K562 (cell line): ENCODE measurements around the gene ZNF74. TPM values are rescaled to one million over a fixed set of nuclear protein-coding genes. Genes with fewer than 3 reads are reported as not detected.

Source experiments
- ATAC-seq: fragments of 200-7000 bp; cut with Tn5 transposase; 3 replicates; pipeline ENCODE4 v1.9.1; 2020; ENCODE audit warnings: moderate library complexity
- BruUV-seq: library from RNA; stranded (reverse); fragments of 400-500 nt; replicated peaks from 2 replicates; lab custom pipeline; 2021; lab: Mats Ljungman, UMichigan
- CTCF ChIA-PET: fragments of 300-600 bp; formaldehyde crosslinking; extraction: SDS; loops from one replicate; lab custom pipeline; 2021; ENCODE audit warnings: low intra/inter-chr PET ratio; lab: Yijun Ruan, JAX
- POLR2A ChIA-PET: fragments of 300-600, 350-650 bp; sonication (Branson Sonifier 250); formaldehyde crosslinking; extraction: SDS; loops from one replicate; lab custom pipeline; 2021; ENCODE audit warnings: antibody characterized with exemption, inconsistent platforms; lab: Yijun Ruan, JAX
- DNase-seq, 4 experiments: peaks; one replicate each; pipeline versions ENCODE4 v3.0.0 to v3.0.0-alpha.2; 2011 to 2018; ENCODE audit warnings: low spot score in 3 of 4, mixed read lengths in 3 of 4; ENCODE audit errors: extremely low read depth in 1 of 4
- FAIRE-seq: peaks from 2 replicates; lab custom pipeline; 2011; peaks lifted over from hg19 to GRCh38; lab: Jason Lieb, UNC
- H2AFZ ChIP-seq: 2 replicates; pipeline ENCODE4 v1.6.0; 2011; ENCODE audit warnings: low read depth, low read length, control low read depth, inconsistent platforms
- H3K27ac ChIP-seq: fragments of 200-600 bp; 3 replicates; pipeline ENCODE4 v1.8.0; 2011; ENCODE audit warnings: low read depth, mild to moderate bottlenecking, control low read depth, inconsistent platforms, low read length, moderate library complexity, mixed read lengths; ENCODE audit errors: extremely low read depth
- H3K27me3 ChIP-seq, 2 experiments: fragments of 300-600 bp in 1 of 2; 2 replicates in 1 of 2; 3 replicates in 1 of 2; pipeline versions ENCODE4 v1.6.0 to v1.8.0; 2011; ENCODE audit warnings: inconsistent platforms in 2 of 2, low read length in 2 of 2, mild to moderate bottlenecking in 1 of 2, mixed read lengths in 1 of 2, moderate library complexity in 1 of 2; ENCODE audit not compliant: control insufficient read depth in 2 of 2, insufficient read depth in 2 of 2
- H3K36me3 ChIP-seq: fragments of 300-600 bp; 3 replicates; pipeline ENCODE4 v1.8.0; 2011; ENCODE audit warnings: mild to moderate bottlenecking, low read length, inconsistent platforms; ENCODE audit not compliant: control insufficient read depth, insufficient read depth
- H3K4me1 ChIP-seq, 2 experiments: fragments of 200-600 bp in 1 of 2; replicated peaks in 1 of 2; 2 replicates in 1 of 2; 3 replicates in 1 of 2; pipeline versions ENCODE4 v1.5.1 to v1.8.0; 2011; ENCODE audit warnings: inconsistent platforms in 2 of 2, low read length in 2 of 2, mild to moderate bottlenecking in 1 of 2, mixed read lengths in 1 of 2, moderate library complexity in 1 of 2; ENCODE audit not compliant: control insufficient read depth in 2 of 2, insufficient read depth in 2 of 2
- H3K4me2 ChIP-seq: 2 replicates; pipeline ENCODE4 v1.6.1; 2011; ENCODE audit warnings: low read length, control low read depth, inconsistent platforms, mixed read lengths; ENCODE audit not compliant: insufficient read depth
- H3K4me3 ChIP-seq: fragments of 200-600 bp; sonication (generic), shearing (Covaris generic); 2 replicates; pipeline ENCODE4 v1.5.1; 2016; ENCODE audit warnings: control low read depth, inconsistent platforms
- H3K79me2 ChIP-seq: fragments of 200-600 bp; 3 replicates; pipeline ENCODE4 v1.8.0; 2011; ENCODE audit warnings: low read length, inconsistent platforms; ENCODE audit not compliant: control insufficient read depth, insufficient read depth
- H3K9ac ChIP-seq, 2 experiments: 2 replicates each; pipeline versions ENCODE4 v1.6.0 to v1.6.1; 2011; ENCODE audit warnings: low read depth in 2 of 2, low read length in 2 of 2, control low read depth in 1 of 2, inconsistent platforms in 1 of 2, mild to moderate bottlenecking in 1 of 2, mixed read lengths in 1 of 2; ENCODE audit not compliant: insufficient read depth in 1 of 2
- H3K9me1 ChIP-seq: one replicate; pipeline ENCODE4 v1.6.0; 2011; ENCODE audit warnings: inconsistent platforms, mild to moderate bottlenecking, low read length, moderate library complexity; ENCODE audit not compliant: control insufficient read depth, insufficient read depth
- H3K9me3 ChIP-seq: replicated peaks from 2 replicates; pipeline ENCODE4 v1.5.1; 2011; ENCODE audit warnings: low read depth, low read length, inconsistent platforms; ENCODE audit not compliant: control insufficient read depth, insufficient read depth
- H4K20me1 ChIP-seq: replicated peaks from 2 replicates; pipeline ENCODE4 v1.6.1; 2011; ENCODE audit warnings: low read length, inconsistent platforms, mixed read lengths; ENCODE audit not compliant: control insufficient read depth, insufficient read depth
- BRD9 ChIP-seq: fragments of 450-650 bp; IDR thresholded peaks from 2 replicates; pipeline ENCODE4 v1.6.1; 2018; ENCODE audit warnings: low read depth; ENCODE audit not compliant: partially characterized antibody
- EP400 ChIP-seq: fragments of 450-650 bp; IDR thresholded peaks from 2 replicates; pipeline ENCODE4 v1.6.1; 2017; ENCODE audit warnings: antibody characterized with exemption, mild to moderate bottlenecking, moderate library complexity
- EWSR1 ChIP-seq: fragments of 450-650 bp; IDR thresholded peaks from 2 replicates; pipeline ENCODE4 v1.6.1; 2018; ENCODE audit warnings: borderline replicate concordance, mild to moderate bottlenecking, low read depth, moderate library complexity; ENCODE audit not compliant: partially characterized antibody
- FOXA3 ChIP-seq, 2 experiments: fragments of 450-650 bp in 1 of 2; sonication (generic) in 1 of 2; formaldehyde crosslinking; IDR thresholded peaks in 1 of 2; conservative IDR thresholded peaks in 1 of 2; 2 replicates each; pipeline versions ENCODE4 v1.4.0 to v1.8.0; 2020 to 2022; ENCODE audit warnings: mild to moderate bottlenecking in 2 of 2, missing genetic modification reagents in 1 of 2
- GABPB1 ChIP-seq: sonication (generic); formaldehyde crosslinking; IDR thresholded peaks from 2 replicates; pipeline ENCODE4 v1.8.0; 2022; ENCODE audit warnings: mild to moderate bottlenecking, missing genetic modification reagents
- NCOA4 ChIP-seq: fragments of 450-650 bp; IDR thresholded peaks from 2 replicates; pipeline ENCODE4 v1.6.1; 2018; ENCODE audit warnings: mild to moderate bottlenecking; ENCODE audit not compliant: partially characterized antibody
- NFE2L1 ChIP-seq: fragments of 450-650 bp; IDR thresholded peaks from 2 replicates; pipeline ENCODE4 v1.6.1; 2016; ENCODE audit warnings: missing genetic modification characterization, low read depth, mild to moderate bottlenecking, missing compliant biosample characterization, moderate library complexity, borderline replicate concordance
- POLR2G ChIP-seq: fragments of 200-400 bp; formaldehyde crosslinking; IDR thresholded peaks from 2 replicates; pipeline ENCODE4 v1.6.1; 2017; ENCODE audit warnings: low read depth, mild to moderate bottlenecking, antibody characterized with exemption, low read length, moderate library complexity
- TEAD2 ChIP-seq: fragments of 450-650 bp; IDR thresholded peaks from 2 replicates; pipeline ENCODE4 v1.6.1; 2016; ENCODE audit warnings: missing genetic modification characterization, control low read depth, missing compliant biosample characterization
- XRCC4 ChIP-seq: IDR thresholded peaks from one replicate; pipeline ENCODE4 v1.6.1; 2011; ENCODE audit not compliant: insufficient read depth, insufficient read length; ENCODE audit errors: extremely low read depth
- ZFX ChIP-seq: sonication (generic); formaldehyde crosslinking; IDR thresholded peaks from 2 replicates; pipeline ENCODE4 v1.8.0; 2022; ENCODE audit warnings: mild to moderate bottlenecking, missing genetic modification reagents, moderate library complexity
- ZNF695 ChIP-seq: fragments of 450-650 bp; formaldehyde crosslinking; IDR thresholded peaks from 2 replicates; pipeline ENCODE4 v1.4.0; 2020; ENCODE audit warnings: mild to moderate bottlenecking, moderate library complexity
- ZNF77 ChIP-seq: fragments of 250-450 bp; sonication (Bioruptor Pico); IDR thresholded peaks from 2 replicates; pipeline ENCODE4 v1.5.0; 2020
- WGBS: fragments of 100-300 bp; shearing (Covaris generic); methylation state at CpG from one replicate; pipeline ENCODE4 v1.1.6; 2016; ENCODE audit warnings: low coverage, mixed read lengths; ENCODE audit not compliant: insufficient coverage; ENCODE audit errors: missing lambda C conversion rate; 5-methylcytosine and 5-hydroxymethylcytosine counted together
- in situ Hi-C: fragments of 300-500 bp; cut with MboI; formaldehyde crosslinking; loops from 4 replicates; pipeline ENCODE4 v1.15.0; 2018; ENCODE audit warnings: inconsistent platforms, mixed read lengths
- intact Hi-C: fragments of 100-400 bp; cut with micrococcal nuclease; formaldehyde crosslinking; loops from 2 replicates; pipeline ENCODE4 v1.14.2; 2022
- polyA plus RNA-seq, 8 experiments: library from polyadenylated mRNA; depleted of rRNA in 4 of 8; stranded (reverse) in 5 of 8; unstranded in 3 of 8; fragments of >200 nt; fragmentation: Nextera tagmentation in 2 of 8; fragmentation: Illumina TruSeq in 1 of 8; extraction: Ambion mirVana in 2 of 8; extraction: Trizol in 1 of 8; gene quantifications; 2 replicates each; pipeline versions ENCODE4 v1.2.1 to v1.2.3, GENCODE V29; 2011 to 2014; ENCODE audit warnings: inconsistent platforms in 1 of 8, missing spikeins in 1 of 8
- total RNA-seq, 7 experiments: library from RNA; depleted of rRNA in 6 of 7; stranded (reverse); fragments of >200 nt in 6 of 7; fragmentation: Illumina TruSeq in 2 of 7; extraction: Trizol in 2 of 7; gene quantifications; 2 replicates each; pipeline versions ENCODE4 v1.2.1 to v1.2.3, GENCODE V29; 2011 to 2021; ENCODE audit warnings: low replicate concordance in 1 of 7
- TF ChIP-seq, protein P1 (sequence below): fragments of 250-450 bp; sonication (Bioruptor Pico); IDR thresholded peaks from 2 replicates; pipeline ENCODE4 v1.9.0; 2021; ENCODE audit warnings: mild to moderate bottlenecking, inconsistent platforms
- TF ChIP-seq, protein P2 (sequence below): fragments of 250-450 bp; sonication (Bioruptor Pico); IDR thresholded peaks from 2 replicates; pipeline ENCODE4 v1.4.0; 2020; ENCODE audit warnings: mild to moderate bottlenecking, moderate library complexity, borderline replicate concordance

ZNF74 gene
- total and polyA plus RNA-seq, 9 of the 15 experiments (the other 6 are each of a cell fraction or from before 2014, with no cell fraction given), result 2.4 to 53.5 (median 31.5) TPM

- H3K79me2 ChIP-seq, result no peaks in the 10 kb centered on the region
- intact Hi-C loops, result no loop called here
- ChIA-PET POLR2A (interaction anchor here (0.7 to 8.9 kb wide), 3 partner anchors 7 to 67 kb away, joined by 3 to 84 read pairs (median 12); partner anchors contain the start of gene ZNF74), CTCF (no interaction called here)
- no peaks in the 10 kb centered on the region for H3K9me3 ChIP-seq
- TF ChIP-seq ZFX (no peak), EWSR1 (no peak), EP400 (no peak), BRD9 (no peak), ZNF695 (CRISPR knock-in tag) (no peak), NFE2L1 (tag) (no peak), GABPB1 (CRISPR knock-in tag) (no peak), XRCC4 (no peak), TEAD2 (tag) (no peak), ZNF77 (0 out of 2 replicates have a peak, but pooled peaks have one; percentile 45), NCOA4 (no peak), POLR2G (0 out of 2 replicates have a peak, but pooled peaks have one; percentile 2), FOXA3 (CRISPR knock-in tag; conservative IDR thresholded peaks at IDR 0.05 in 1 of 2, IDR thresholded peaks at IDR 0.05 in 1 of 2) (no peak)
- TF ChIP-seq, protein P1, sequence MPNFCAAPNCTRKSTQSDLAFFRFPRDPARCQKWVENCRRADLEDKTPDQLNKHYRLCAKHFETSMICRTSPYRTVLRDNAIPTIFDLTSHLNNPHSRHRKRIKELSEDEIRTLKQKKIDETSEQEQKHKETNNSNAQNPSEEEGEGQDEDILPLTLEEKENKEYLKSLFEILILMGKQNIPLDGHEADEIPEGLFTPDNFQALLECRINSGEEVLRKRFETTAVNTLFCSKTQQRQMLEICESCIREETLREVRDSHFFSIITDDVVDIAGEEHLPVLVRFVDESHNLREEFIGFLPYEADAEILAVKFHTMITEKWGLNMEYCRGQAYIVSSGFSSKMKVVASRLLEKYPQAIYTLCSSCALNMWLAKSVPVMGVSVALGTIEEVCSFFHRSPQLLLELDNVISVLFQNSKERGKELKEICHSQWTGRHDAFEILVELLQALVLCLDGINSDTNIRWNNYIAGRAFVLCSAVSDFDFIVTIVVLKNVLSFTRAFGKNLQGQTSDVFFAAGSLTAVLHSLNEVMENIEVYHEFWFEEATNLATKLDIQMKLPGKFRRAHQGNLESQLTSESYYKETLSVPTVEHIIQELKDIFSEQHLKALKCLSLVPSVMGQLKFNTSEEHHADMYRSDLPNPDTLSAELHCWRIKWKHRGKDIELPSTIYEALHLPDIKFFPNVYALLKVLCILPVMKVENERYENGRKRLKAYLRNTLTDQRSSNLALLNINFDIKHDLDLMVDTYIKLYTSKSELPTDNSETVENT (CRISPR knock-in tag), result peak; percentile 59; the same call in 1 of the 2 replicates
- TF ChIP-seq, protein P2, sequence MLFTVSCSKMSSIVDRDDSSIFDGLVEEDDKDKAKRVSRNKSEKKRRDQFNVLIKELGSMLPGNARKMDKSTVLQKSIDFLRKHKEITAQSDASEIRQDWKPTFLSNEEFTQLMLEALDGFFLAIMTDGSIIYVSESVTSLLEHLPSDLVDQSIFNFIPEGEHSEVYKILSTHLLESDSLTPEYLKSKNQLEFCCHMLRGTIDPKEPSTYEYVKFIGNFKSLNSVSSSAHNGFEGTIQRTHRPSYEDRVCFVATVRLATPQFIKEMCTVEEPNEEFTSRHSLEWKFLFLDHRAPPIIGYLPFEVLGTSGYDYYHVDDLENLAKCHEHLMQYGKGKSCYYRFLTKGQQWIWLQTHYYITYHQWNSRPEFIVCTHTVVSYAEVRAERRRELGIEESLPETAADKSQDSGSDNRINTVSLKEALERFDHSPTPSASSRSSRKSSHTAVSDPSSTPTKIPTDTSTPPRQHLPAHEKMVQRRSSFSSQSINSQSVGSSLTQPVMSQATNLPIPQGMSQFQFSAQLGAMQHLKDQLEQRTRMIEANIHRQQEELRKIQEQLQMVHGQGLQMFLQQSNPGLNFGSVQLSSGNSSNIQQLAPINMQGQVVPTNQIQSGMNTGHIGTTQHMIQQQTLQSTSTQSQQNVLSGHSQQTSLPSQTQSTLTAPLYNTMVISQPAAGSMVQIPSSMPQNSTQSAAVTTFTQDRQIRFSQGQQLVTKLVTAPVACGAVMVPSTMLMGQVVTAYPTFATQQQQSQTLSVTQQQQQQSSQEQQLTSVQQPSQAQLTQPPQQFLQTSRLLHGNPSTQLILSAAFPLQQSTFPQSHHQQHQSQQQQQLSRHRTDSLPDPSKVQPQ (CRISPR knock-in tag), result no peak
- H3K36me3 ChIP-seq, result peaks cover 56% of the 10 kb centered on the region; the same call in 2 of the 3 replicates
- BruUV-seq, result no TSS peak
- H3K9ac ChIP-seq, result peak overlapping the region in 1 of 2 experiments; percentile 54; a peak in 2 of 4 replicates
- H3K4me1 ChIP-seq, result peaks cover 0 to 8% of the 10 kb centered on the region in 2 experiments; a peak in 1 of 5 replicates
- FAIRE-seq (no peak), ATAC-seq (no peak), DNase-seq (peak in 3 of 4 experiments; percentile 33 to 48 (median 38))
- 93% methylated on average over 13 of the region's 13 CpGs for WGBS
- no peaks in the 10 kb centered on the region for H3K27me3 ChIP-seq
- H3K4me3 ChIP-seq, result no peak overlapping the region
- H2AFZ ChIP-seq, result no peak overlapping the region
- in situ Hi-C loops, result loop anchor here (25.0 kb wide), 2 partner anchors 286 to 1864 kb away; partner anchors contain the start of gene TMEM191B
- no peak overlapping the region for H3K4me2 ChIP-seq
- no peak overlapping the region for H3K27ac ChIP-seq
- H3K9me1 ChIP-seq, result peaks cover 8% of the 10 kb centered on the region
- H4K20me1 ChIP-seq, result 0 out of 2 replicates have a peak, but pooled peaks cover 6% of the 10 kb centered on the region
Observed at GRCh38 chr22:20401376-20402014, 7.5 kb downstream of the ZNF74 start.
